ENCODE results near the gene UBC.
"Not testable (repeated sequence)": the region's sequence is repeated elsewhere in the genome, so short reads cannot be mapped to it uniquely, and the experiment has no call there.

Gene UBC

DNA sequence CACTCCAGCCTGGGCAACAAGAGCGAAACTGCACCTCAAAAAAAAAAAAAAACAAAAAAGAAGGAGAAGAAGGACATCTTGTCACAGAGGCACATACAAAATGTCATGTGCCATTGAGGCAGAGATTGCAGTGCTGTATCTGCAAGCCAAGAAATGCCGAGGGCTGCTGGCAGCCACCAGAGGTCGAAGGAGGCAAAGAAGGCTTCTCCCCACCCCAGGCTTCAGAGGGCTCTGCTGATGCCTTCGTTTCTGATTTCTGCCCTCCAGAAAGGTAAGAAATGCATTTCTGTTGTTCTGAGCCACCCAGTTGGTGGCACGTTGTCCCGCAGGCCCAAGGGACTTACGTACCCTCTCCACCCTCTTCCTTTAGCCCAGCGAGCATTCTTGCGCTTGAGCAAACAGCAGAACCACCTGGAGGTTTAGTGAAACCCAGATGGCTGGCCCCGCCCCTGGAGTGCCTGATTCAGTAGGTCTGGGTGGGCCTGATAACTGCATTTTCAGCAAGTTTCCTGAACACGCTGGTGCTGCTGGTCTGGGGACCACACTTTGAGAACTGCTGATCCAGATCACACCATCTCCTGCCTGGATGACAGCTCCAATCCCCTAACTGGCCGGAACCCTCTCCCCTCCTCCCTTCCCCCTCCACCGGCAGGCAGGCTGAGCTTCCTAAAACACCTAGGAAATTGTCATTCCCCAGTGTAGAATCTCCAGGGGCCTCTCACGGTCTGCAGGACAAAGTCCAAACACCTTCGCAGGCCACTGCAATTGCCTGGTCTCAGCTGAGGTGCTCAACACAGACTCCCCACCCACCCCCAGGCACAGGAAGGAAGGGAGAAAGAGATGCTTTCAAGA lies 29.6 kb downstream of the UBC start:
- no peak for DNase-seq (ENCODE audit: low spot score)

DNA sequence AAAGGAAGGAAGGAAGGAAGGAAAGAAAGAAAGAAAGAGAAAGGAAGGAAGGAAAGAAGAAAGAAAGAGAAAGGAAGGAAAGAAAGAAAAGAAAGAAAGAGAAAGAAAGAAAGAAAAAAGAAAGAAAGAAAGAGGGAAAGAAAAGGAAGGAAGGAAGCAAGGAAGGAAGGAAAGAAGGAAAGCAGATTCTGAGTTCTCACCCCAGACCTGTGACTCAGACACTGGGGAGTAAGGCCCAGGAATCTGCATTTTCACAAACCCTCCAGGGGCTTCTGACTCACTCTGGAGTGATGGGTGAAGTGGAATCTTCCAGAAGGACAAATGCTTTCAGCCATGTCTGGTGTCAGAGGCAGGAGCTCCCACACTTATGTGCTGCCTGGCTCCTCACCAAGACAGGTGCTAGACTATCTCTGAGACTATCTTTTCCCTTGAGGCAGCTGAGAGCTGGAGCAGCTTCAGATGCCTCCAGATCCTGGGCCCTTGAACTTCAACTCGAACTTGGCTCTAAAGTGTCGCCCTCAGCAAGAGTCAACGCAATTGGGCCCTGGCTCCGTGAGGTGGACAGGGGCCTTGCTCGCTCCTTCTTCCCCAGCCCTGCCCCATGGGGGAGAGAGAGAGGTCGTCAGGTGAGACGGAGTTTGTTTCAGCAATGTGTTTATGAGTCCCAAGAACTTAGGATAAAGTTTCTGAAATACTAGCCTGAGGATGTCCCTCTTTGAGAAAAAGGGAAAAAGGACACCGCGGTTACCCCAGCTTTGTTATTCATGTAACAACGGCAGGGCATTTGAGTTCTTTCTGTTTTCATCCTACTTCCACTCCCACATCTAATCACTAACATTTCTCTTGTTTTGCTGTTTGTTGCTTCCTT lies 31.0 kb downstream of the UBC start:
- no peak for DNase-seq (ENCODE audit: low spot score)

GRCh38 chr12:124881123-124881522 lies 33.3 kb downstream of the UBC start:
- DNase-seq (ENCODE audit: low spot score): no peak

- DNase-seq (ENCODE audit: low spot score): not testable (repeated sequence)
These were observed 34.1 kb downstream of the UBC start for GRCh38 chr12:124880335-124880734.

DNA sequence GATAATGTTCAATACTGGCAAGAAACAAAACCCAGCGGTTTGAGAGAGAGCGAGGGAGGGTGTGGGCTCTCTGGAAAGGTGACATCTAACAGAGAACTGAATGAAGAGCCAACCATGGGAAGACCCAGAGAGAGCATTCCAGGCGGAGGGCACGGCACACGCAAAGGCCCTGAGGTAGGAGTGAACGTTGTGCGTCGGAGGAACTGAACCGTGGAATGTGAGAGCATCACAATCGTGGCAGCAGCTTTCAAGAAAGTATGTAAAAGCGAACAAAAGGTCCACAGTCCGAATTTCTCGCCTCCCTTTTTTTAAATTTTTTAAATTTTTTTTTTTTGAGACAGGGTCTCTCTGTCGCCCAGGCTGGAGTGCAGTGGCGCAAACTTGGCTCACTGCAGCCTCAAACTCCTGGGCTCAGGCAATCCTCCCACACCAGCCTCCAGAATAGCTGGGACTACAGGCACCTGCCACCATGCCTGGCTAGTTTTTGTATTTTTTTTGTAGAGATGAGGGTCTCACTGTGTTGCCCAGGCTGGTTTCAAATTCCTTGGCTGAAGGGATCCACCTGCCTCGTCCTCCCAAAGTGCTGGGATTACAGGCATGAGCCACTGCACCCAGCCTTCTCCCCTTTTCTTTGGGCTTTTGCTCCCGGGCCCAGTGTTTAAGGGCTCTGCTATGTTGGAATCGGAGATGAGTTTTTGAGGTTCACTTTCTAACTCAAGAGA lies 35.5 kb downstream of the UBC start:
- no peak for DNase-seq (ENCODE audit: low spot score)

DNA sequence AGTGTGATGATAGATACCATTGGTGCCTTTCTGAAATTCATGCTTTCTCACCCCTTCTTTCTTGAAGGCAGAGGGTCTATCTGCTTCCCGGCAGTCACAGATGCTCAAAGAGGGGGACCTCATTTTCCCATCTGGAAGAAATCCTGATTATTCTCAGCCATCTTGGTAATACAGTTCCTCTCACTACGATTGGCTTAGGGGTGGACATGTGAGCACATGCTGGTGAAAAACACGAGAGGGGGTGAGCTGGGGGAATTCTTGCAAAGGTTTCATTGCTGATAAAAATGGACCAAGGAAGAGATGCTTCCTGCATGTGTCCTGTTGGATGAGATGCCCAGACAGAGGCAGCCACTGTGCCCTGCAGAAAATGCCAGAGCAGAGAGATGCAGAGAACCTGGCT lies 37.0 kb downstream of the UBC start:
- DNase-seq (ENCODE audit: low spot score): no peak

DNA sequence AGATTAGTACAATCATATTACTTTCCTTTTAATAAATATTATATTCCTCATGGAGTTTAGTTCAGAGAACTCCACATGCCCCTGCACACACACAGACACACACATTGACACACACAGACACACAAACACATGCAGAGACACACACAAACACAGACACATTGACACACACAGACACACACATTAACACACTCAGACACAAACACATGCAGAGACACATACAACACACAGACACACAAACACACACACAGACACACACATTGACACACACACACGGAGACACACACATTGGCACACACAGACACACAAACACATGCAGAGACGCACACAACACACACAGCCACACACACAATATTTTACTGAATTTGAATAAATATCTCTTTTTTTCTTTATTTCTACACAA lies 38.3 kb downstream of the UBC start:
- no peak for DNase-seq (ENCODE audit: low spot score)

DNA sequence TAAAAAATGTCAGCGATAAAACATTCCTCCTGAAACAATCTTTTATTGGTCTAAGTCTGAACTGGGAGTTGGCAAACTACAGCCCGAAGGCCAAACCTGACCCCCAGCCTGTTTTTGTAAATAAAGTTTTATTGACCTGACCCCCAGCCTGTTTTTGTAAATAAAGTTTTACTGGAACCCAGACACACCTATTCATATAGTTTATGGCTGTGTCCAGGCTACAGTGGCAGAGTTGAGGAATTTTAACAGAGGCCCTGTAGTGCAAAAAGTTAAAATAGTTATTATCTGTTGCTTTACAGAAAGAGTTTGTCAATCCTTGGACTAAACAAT lies 38.7 kb downstream of the UBC start:
- no peak for DNase-seq (ENCODE audit: low spot score)

DNA sequence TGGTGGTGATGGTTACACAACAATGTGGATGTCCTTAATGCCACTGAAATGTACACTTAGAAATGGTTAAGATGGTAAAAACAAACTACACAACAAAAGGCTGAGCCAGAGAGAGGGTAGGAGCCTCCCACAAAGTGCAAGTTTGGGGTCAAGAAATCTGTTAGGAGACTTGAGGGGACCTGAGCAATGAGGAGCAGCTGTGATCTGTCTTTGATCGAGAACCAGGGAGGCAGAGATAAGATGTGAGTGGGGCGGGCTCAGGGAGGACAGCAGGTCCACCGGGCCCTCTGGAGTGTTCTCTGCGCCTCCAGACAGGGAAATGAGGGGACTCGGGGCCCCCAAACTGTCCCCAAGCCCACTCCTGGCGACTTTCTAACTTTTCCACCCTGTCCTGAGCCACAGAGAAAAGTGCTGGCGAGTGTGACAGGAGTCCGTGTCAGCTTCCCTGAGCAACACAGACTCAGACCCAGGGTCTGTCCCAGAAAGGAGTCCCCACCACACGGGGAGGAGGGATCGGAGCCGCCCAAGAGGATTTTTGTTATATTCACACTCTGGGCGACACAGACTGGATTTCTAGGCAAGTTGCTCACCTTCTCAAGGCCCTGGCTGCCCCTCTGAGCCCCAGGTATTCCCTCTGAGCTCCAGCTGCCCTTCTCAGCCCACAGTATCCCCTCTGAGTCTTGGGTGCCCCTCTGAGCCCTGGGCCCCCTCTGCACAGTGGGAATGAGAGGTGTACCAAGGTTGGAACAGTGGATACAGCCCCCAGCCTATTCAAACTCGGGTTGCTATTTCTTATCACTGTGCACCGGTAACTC lies 39.3 kb downstream of the UBC start:
- DNase-seq (ENCODE audit: low spot score): no peak

DNA sequence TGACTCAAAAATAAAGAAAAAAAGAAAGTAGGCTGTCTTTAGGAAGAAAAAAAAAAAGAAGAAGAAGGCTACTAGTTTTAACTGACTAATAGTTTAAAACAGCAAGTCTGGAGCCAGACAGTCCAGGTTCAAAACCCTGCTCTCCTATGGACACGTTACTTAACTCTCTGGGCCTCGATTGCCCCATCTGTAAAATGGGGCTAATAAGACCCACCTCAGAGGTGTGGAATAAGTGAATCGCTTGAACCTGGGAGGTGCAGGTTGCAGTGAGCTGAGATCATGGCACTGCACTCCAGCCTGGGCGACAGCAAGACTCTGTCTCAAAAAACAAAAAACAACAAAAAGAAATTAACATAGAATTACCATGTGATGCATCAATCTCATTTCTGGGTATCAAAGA lies 40.3 kb downstream of the UBC start:
- DNase-seq (ENCODE audit: low spot score): no peak

DNA sequence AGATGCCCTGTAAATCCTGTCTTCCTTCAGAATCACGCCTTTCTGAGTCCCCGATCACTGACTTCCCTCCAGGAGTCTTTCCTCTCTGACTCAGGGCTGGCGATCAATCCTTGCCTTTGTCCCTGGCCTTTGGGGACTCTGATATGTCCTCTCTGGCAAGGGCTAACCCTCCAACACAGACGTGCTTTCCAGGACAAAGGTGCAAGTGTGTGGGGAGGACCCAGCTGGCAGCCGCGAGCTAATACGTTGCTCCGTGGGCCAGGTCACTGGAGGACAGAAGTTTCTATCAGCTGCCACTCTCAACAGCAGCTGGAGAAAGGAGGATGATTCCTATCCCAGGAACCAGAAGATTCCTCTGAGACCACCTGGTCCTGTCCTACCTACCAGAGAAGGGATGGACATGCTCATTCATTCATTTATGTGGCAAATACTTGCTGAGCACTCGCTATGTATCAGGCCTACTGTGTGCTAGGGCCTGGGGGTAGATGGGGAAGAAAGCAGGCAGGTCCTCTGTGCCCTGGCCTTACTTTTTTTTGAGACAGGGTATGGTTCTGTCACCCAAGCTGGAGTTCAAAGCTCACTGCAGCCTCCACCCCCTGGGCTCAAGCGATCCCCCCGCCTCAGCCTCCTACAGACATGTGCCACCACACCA lies 42.3 kb downstream of the UBC start:
- DNase-seq (ENCODE audit: low spot score): no peak

DNA sequence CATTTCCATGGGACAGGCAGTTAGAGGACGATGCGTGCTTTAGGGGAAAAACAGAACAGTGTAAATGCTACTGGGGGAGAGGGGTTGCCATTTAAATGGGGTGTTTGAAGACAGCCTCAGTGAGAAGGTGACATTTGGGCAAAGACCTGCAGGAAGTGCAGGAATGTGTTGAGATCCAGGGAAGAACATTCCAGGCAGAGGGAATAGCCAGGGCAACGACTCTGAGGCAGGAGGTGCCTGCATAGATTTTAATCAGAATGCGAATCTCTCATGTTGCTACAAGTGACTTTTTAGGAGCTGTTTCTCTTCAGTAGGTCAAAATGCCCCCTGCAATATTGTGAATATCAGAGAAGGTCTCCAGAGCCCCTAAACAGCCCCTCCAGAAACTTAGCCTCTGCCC lies 43.2 kb downstream of the UBC start:
- DNase-seq (ENCODE audit: low spot score): no peak

DNA sequence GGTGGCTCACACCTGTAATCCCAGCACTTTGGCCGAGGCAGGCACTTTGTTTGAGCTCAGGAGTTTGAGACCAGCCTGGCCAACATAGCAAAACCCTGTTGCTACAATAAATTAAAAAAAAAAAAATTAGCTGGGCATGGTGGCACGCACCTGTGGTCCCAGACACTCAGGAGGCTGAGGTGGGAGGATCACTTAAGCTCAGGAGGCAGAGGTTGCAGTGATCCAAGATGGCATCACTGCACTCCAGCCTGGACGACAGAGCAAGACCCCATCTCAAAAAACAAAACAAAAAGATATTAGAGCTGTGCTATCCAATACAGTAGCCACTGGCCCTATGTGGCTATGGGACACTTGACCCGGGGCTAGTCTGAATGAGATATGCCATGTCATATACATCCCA lies 43.9 kb downstream of the UBC start:
- no peak for DNase-seq (ENCODE audit: low spot score)

DNA sequence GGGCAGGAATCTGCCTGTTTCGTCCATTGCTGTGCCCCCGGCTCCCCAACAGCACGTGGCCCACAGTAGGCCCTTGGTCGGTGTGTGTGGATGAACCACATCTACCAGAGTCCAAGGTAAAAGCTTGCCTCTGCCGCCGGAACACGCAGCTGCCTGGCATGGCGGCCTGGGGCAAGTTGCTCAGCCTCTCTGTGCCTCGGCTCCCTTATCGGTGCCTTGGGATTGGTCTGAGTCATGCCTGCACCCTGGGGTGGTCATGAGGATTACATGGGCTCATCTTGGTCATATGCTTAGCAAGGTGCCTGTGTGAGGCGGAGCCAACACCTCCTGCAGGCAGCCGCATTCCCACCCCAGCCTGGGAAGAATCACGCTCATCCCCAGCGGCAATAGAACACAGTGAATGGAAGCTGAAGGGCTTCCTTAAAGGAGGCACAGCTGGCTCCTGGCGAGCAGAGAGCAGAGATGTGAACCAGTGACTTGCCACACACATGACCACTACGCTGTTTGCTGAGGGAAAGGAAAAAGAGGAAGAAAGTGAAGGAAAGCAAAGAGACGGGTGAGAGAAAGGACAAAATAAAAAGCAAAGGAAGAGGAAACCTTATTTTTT lies 45.3 kb downstream of the UBC start:
- no peak for DNase-seq (ENCODE audit: low spot score)

DNA sequence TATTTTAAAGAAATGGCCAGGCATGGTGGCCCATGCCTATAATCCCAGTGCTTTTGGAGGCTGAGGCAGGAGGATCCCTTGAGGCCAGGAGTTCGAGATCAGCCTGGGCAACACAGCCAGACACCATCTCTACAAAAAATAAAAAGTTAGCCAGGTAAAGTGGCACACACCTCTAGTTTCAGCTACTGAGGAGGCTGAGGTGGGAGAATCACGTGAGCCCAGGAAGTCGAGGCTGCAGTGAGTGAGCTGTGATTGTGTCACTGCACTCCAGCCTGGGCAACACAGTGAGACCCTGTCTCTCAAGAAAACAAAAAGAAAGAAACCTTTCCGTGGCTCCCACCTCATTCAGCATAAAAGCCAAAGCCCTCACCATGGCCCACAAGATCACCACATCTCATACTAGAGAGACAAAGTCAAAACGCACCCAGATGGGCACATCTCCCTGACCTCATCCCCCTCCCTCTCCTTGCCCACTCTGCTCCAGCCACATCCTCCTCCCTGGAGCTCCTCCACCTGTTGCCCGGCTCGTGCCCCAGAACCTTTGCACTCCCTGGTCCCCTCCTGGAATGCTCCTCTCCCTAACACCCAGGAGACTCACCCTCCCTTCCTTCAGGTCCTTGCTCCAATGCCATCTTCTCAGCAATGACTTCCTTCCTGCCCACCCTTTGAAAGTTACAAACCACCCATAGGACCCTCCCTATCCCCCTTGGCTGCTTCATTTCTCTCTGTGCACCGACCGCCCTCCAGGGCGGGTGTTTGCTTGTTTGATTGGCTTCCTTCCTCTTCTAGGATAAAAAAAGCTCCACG lies 46.0 kb downstream of the UBC start:
- no peak for DNase-seq (ENCODE audit: low spot score)

DNA sequence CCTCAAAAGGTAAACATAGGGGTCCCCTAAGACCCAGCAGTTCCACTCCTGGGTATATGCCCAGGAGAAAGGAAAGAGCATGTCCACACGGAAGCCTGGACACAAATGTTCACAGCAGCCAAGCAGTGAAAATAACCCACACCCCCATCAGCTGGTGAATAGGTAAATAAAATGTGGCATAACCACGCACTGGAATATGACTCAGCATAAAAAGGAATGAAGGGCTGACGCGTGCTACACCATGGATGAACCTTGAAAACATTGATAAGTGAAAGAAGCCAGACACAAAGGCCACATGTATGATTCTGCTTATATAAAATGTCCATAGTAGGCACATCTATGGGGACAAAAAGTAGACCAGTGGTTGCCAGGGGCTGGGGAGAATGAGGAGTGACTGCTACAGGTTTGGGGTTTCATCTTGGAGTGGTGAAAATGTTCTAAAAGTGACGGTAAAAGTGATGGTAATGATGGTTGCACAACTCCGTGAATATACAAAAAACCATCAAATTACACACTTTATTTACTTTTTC lies 47.0 kb downstream of the UBC start:
- DNase-seq (ENCODE audit: low spot score): no peak

DNA sequence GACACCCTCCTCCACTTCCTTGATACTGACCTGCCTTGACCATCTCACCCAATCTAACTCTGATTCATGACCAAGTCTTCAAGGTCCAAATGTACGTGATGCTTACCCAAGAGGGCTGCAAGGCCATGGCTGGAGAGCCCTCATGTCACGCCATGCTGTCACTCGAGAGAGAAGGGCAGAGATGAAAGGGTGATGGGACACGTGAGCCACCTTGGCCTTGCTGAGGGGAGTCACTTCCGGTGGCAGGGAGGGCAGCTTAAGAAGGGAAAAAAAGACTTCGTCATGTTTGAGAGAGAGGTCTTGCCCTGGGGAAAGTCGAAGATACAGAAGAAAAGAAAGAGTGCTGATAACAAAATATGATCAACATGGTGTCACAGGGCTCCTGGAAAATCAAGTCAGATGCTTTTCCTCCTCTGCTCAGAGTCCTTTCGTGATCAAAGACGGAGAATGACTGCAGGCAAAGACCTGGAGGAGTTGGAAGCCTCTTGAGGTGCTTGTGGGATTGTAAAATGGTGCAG lies 47.5 kb downstream of the UBC start:
- no peak for DNase-seq (ENCODE audit: low spot score)

DNA sequence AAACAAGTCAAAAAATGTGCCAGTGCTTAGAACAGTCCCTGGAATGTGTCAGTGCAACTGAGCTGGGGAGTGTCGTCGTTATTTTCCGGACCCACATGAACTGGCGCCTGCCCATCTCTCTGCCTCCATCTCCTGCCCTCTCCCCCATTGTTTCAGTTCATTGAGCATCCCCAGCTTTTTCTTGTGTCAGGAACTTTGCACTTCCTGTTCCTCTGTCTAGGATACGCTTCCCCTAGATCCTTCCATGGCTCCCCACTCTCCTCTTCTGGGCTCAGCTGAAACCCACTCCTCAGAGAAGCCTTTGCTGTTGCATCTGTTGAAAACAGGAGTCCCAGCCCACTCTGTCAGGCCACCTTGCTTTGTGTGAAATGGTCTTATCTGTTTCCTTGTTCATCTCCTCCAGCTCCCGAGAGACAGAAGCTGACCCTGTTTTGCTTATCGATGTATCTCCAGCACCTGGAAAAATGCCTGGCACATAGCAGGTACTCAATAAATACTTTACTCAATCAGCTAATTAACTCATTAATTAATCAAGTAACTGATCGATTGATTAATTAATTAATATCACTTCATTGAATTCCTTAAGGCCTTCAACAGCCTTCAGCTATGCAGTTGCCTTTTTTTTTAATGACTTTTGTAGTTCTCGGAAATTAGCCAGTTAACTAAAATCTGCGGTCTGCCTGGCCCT lies 48.1 kb downstream of the UBC start:
- DNase-seq (ENCODE audit: low spot score): no peak

DNA sequence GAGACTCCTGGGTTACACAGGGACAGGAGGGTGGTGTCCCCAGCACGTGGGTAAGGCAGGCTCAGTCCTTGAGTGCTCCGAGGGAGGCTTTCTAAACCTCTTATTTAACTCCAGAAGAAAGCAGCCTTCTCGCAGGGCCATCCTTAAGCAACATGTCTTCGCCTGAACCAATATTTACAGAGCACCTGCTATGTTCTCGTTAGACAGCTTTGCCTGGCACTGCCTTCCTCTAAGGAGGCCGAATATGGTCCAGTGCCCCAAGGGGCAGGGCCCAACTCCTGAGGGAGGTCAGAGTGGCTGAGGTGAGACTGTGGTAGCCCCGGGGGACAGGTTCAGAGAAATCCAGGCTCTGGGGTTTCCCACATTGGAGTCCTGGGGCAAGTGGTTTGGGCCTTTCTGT lies 48.7 kb downstream of the UBC start:
- no peak for DNase-seq (ENCODE audit: low spot score)

All from D341Med (cell line).